HG03066 (cell line): Measurements from ENCODE around the gene AK8.

Experiments used
- ATAC-seq: cut with Tn5 transposase; IDR thresholded peaks from one replicate; pipeline ENCODE4 v1.9.1; 2021; ENCODE audit warnings: low read depth; ENCODE audit not compliant: unreplicated experiment

Gene AK8

DNA sequence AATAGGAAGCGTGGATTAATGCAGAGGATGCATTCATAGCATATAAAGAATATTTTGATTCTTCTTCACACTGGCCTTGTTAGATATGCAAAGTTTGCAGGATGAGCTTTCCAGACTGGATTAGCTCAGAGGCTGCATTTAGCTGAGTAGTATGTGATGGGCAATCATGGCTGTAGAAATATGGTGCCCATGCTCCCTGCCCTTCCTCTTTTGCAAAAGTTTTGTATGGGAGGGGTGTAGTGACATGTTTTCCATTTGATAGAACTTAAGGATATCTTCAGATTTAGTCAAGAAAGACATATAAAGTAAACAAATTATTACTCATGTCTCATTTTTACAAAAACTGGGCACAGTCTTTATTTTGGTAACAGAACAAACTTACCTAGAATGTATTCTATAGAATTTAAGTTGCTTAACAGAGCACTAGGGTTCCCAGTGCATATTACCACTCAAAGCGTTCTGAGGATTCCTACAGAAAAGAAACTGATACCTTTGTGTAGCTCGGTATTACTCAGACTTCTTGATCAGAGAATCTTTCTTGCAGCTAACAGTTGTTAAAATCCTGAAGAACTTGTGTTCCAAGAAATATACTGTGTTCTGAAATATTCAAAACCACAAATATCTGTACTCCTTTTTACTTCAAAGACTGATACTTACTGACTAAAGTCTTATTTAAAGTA is 198.0 kb downstream of the AK8 start:
- ATAC-seq: no peak

DNA sequence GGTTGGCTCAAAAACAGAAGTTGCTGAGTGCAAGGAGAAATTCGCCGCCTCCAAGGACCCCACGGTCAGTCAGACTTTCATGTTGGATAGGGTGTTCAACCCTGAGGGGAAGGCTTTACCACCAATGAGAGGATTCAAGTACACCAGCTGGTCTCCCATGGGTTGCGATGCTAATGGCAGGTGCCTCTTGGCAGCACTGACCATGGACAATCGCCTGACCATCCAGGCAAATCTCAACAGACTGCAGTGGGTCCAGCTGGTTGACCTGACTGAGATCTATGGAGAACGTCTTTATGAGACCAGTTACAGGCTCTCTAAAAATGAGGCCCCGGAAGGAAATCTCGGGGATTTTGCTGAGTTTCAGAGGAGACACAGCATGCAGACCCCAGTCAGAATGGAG is 200.1 kb downstream of the AK8 start:
- ATAC-seq: no peak
